HG03469 (cell line): Measurements from ENCODE around the gene SHOX.
"Not testable (repeated sequence)": the region's sequence is repeated elsewhere in the genome, so short reads cannot be mapped to it uniquely, and the experiment has no call there.

Source experiments
- ATAC-seq: cut with Tn5 transposase; IDR thresholded peaks from one replicate; pipeline ENCODE4 v1.9.1; 2021; ENCODE audit warnings: mild to moderate bottlenecking, moderate library complexity, moderate number of reproducible peaks; ENCODE audit not compliant: unreplicated experiment

The SHOX gene

DNA sequence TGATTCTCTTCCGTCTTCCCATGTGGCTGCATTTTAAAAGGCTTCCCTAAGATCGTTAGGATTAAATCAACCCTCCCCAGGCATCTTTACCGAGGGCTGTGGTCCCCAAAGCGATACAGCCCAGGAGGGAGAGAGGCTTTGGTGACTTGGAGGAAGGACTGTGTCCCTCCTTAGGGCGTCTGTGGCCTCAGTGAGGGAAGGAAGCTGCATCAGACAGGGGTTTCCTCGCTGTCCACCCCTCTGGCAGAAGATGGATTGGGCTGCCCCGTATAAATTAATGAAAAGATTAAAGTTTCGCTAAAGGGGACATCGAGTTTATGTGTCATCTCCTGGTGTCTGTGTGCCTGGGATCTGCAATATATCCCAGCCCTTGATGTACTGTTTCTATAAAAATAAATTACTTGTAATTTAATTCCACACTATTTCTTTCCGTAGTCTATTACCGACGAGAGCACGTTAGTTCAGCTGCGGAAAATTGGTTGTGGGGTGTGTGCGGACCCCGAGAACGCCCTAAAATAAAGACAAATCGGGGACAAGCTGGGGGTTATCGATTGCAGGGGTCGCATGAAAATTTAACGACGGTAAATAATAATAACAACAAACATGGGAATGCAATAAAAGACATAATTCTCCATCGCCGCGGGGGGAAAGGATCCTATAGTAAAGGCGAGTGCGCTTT lies 6.5 kb downstream of the SHOX start:
- ATAC-seq, result no peak

DNA sequence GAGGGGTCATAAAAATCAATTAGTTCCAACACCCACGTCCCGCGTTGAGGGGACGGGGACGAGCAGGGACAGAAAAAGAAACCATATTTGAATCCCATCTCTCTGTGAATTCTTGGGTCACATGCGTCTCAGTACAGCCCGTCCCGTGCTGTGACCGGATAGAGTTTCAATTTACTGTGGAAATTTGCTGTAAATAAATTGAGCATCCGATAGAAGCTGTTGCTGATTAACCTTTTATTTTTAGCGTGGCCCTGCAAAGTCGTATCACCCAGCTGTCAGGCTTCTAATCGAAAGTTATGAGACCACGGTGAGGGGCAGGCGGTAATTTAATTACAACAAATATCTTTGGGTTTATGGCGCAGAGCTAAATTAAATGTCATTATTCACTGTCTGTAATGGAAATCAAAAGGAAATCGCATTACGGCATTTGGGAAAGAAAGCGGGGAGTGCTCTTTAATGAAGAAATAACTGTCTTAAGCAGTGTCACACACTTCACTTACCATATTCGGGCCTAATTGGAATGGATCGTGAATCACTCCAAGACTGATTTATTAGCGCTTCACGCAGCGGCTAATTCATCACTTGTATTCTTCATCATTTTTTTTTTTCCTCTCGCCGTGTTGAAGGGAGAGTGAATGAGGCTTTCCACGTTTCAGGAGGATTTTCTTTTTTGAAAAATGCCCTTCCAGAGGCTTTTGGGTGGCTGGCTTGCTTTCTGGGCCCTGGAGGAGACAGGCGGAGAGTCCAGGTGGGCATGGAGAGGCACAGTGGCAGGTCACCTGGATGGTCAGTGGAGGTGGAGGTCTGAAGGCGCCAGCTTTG lies 7.3 kb downstream of the SHOX start:
- ATAC-seq, result no peak

DNA sequence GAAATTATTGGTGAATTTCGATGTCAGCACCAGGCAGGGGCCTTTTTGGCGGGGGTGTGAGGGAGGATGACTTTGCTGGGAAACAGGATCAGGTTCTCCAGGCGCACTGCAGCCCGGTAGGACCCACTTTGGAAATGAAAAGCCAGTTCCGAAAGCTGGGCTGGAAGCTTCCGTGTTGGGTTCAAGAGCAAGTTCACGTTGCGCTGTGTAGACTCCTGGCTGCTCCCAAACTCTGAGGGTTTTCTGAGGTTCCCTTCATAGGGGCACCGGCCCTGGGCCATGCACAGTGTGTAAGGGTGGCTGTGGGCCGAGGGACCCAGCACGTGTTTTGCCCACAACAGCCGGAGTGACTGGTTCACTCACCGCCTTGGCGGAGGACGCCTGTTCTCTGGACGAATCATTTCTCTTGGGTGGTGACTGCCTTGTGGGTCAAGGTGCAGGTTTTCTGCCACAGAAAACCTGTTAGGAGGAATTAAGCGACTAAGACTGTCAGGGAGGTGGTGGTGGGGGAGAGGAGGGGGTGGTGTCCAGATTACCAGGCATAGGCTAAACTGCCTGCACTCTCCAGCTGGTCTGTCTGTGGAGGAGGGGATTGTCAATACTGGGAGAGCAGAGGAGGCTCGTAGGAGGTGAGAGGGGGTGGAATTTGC lies 8.0 kb downstream of the SHOX start:
- ATAC-seq, result no peak

GRCh38 chrX:639151-639550 lies 8.6 kb downstream of the SHOX start:
- no peak for ATAC-seq

- ATAC-seq, result no peak
Observed at GRCh38 chrX:640641-641040, 10.1 kb downstream of the SHOX start.

DNA sequence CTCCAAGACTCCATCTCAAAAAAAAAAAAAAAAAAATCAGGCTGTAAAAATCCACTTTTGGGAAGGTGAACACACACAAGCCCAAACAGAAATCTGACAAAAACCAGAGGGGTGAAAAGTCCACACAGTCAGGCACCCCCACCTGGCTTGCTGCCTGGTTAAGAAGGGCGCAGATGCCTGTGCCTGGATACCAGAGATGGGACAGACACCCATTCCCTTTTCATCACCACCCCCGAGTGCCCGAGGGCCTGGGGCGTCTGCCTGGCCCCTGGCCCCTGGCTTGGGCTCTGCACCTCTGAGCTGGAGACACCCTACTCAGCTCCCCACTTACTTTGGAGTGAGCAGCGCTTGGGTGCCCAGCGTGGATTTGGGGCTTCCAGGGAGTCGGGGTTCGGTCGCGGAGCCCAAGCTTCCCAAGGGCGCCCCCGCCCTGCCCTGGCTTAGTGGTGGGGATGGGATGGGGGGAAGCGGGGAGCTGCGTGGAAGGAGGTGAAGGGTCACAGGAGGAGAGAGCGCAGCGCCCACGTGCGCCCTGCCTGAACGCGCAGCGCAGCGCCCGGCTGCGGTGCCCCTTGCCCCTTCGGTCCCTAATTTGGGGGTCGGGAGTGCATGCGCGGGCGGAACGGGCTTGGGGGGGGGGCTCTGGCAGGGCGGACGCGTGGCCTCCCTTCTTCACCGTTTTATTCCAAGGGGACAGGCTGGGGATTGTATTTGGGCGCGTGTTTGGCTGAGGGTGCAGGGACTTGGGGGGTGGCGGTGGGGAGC lies 11.3 kb downstream of the SHOX start:
- ATAC-seq, result no peak

GRCh38 chrX:642436-643240 lies 12.0 kb downstream of the SHOX start:
- ATAC-seq, result no peak

GRCh38 chrX:643241-643595 lies 12.6 kb downstream of the SHOX start:
- no peak for ATAC-seq

GRCh38 chrX:643911-644303 lies 13.3 kb downstream of the SHOX start:
- ATAC-seq, result no peak

GRCh38 chrX:644304-645281 lies 14.0 kb downstream of the SHOX start:
- ATAC-seq, result no peak

- no peak for ATAC-seq
Observed at GRCh38 chrX:646228-646495, 15.6 kb downstream of the SHOX start.

DNA sequence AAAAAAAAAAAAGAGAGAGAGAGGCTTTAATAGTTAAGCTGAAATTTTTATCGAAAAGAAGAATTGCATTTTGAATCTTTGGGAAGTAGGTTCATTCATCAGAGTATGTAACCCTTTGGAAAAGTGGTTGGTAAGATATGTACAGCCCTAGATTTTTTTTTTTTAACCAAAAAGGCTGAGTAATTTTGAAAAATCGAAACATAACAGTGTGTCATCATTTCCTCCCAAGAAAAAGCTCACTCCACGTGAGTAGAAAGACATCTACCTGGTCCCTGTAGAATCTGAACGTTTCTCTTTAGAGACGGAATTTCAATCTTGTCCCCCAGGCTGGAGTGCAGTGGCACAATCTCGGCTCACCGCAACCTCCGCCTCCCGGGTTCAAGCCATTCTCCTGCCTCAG lies 16.2 kb downstream of the SHOX start:
- ATAC-seq, result no peak

- ATAC-seq, result no peak
Observed at GRCh38 chrX:649166-649565, 18.6 kb downstream of the SHOX start.

GRCh38 chrX:650324-650723 lies 19.7 kb downstream of the SHOX start:
- no peak for ATAC-seq

DNA sequence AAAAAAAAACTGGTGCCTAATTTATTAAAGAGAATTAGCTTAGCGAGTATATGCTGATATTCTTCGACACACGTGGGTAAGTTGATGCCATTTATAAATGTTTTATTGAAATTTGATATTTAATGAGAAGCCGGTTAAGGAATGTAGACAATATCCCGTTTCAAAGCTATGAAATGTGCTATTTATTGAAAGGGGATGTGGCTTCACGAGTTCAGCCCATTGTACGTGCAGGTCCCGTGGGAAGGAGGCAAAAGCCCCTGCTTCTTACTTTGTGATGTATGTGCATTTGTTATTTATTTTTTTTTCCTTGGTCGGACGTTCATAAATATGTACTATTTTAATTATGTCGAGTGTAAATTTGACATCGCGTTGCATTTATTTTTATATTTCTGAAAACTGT lies 20.2 kb downstream of the SHOX start:
- no peak for ATAC-seq

- not testable (repeated sequence) for ATAC-seq
Observed at GRCh38 chrX:651922-652321, 21.3 kb downstream of the SHOX start.

DNA sequence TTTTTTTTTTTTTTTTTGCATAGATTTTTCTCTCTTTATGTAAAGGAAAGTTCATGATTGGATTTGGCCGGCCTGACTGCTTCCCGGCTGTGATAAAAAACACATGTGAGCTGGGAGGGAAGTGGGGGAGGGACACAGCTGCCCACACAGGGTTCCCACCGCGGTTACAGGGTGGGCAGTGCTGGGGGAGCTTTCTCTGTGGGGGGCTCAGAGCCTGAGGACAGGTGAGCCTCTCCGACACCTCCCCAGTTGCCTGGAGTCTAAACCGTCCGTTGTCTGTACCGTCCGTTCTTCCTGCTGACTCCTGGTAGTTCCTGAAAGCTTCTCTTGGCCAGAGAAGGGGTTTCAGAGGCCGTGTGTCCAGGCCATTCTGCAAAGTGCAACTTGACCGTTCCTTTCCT lies 21.8 kb downstream of the SHOX start:
- ATAC-seq, result no peak

GRCh38 chrX:653306-653705 lies 22.7 kb downstream of the SHOX start:
- ATAC-seq, result no peak

GRCh38 chrX:661154-661553 lies 30.6 kb downstream of the SHOX start:
- ATAC-seq, result no peak

DNA sequence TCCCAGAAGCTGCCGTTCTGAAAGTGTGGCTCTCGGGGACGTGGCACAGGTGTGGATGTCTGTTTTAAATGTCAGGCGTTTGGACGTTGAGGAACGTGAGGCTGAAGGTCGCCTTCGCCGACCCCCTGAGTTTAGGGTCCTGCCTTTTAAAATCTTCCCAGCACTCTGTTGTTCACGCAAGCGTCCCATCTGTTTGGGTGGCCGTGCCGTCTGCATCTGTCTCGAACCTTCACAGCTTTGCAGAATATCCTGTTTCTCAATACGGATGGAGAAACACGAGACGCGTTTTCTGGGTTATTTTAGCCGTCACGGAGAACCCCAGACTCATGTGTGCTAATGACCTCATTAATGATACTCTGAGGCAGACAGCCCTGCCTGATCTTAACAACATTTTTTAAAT lies 31.5 kb downstream of the SHOX start:
- no peak for ATAC-seq
